IMR-90 (cell line): ENCODE data around the gene BCHE. TPM values are rescaled to one million over a fixed set of nuclear protein-coding genes. Genes with fewer than 3 reads are reported as not detected.

Source experiments
- ATAC-seq: fragments of 200-7000 bp; cut with Tn5 transposase; 2 replicates; pipeline ENCODE4 v1.9.1; 2020; ENCODE audit warnings: low read depth, mild to moderate bottlenecking, moderate library complexity
- BruUV-seq: library from RNA; stranded (reverse); fragments of 400-500 nt; replicated peaks from 2 replicates; lab custom pipeline; 2021; lab: Mats Ljungman, UMichigan
- CTCF ChIA-PET: fragments of 300-600 bp; formaldehyde crosslinking; extraction: SDS; loops from one replicate; lab custom pipeline; 2021; ENCODE audit warnings: antibody characterized with exemption; lab: Yijun Ruan, JAX
- POLR2A ChIA-PET: fragments of 300-600 bp; sonication (Branson Sonifier 250); formaldehyde crosslinking; loops from one replicate; lab custom pipeline; 2022; ENCODE audit warnings: antibody characterized with exemption; ENCODE audit not compliant: unreplicated experiment; lab: Charles Lee
- DNase-seq: peaks from one replicate; pipeline ENCODE4 v3.0.0; 2013
- H2AFZ ChIP-seq: replicated peaks from 2 replicates; pipeline ENCODE3; 2013; ENCODE audit warnings: low read length, mild to moderate bottlenecking; ENCODE audit not compliant: poor library complexity
- H2AK5ac ChIP-seq: 2 replicates; pipeline ENCODE4 v1.6.1; 2013; ENCODE audit warnings: low read depth, low read length, inconsistent platforms
- H2AK9ac ChIP-seq: replicated peaks from 2 replicates; pipeline ENCODE3; 2013; ENCODE audit warnings: mild to moderate bottlenecking, low read depth, low read length, moderate library complexity; ENCODE audit not compliant: poor library complexity
- H2BK120ac ChIP-seq: 2 replicates; pipeline ENCODE4 v1.6.1; 2013; ENCODE audit warnings: low read depth, low read length, inconsistent platforms
- H2BK15ac ChIP-seq: 3 replicates; pipeline ENCODE4 v1.6.1; 2013; ENCODE audit warnings: low read depth, low read length, inconsistent platforms
- H2BK20ac ChIP-seq: 2 replicates; pipeline ENCODE4 v1.6.1; 2013; ENCODE audit warnings: low read depth, mild to moderate bottlenecking, inconsistent platforms, low read length, moderate library complexity
- H2BK5ac ChIP-seq: 2 replicates; pipeline ENCODE4 v1.6.1; 2013; ENCODE audit warnings: mild to moderate bottlenecking, low read depth, low read length, inconsistent platforms; ENCODE audit not compliant: poor library complexity, severe bottlenecking
- H3K14ac ChIP-seq: replicated peaks from 2 replicates; pipeline ENCODE4 v1.6.1; 2013; ENCODE audit warnings: low read depth, low read length, inconsistent platforms
- H3K18ac ChIP-seq: 2 replicates; pipeline ENCODE4 v1.6.1; 2013; ENCODE audit warnings: low read depth, low read length, control low read depth
- H3K23ac ChIP-seq: 2 replicates; pipeline ENCODE4 v1.6.1; 2013; ENCODE audit warnings: low read depth, low read length, inconsistent platforms
- H3K27ac ChIP-seq: 2 replicates; pipeline ENCODE4 v1.5.1; 2013; ENCODE audit warnings: mild to moderate bottlenecking, control low read depth, low read length; ENCODE audit not compliant: insufficient read depth
- H3K27me3 ChIP-seq: 2 replicates; pipeline ENCODE4 v1.6.1; 2013; ENCODE audit warnings: low read length; ENCODE audit not compliant: control insufficient read depth, insufficient read depth
- H3K36me3 ChIP-seq: 2 replicates; pipeline ENCODE4 v1.6.1; 2013; ENCODE audit warnings: low read length, mixed read lengths; ENCODE audit not compliant: control insufficient read depth, insufficient read depth
- H3K4ac ChIP-seq: 2 replicates; pipeline ENCODE4 v1.6.1; 2013; ENCODE audit warnings: low read depth, low read length, inconsistent platforms
- H3K4me1 ChIP-seq: 2 replicates; pipeline ENCODE4 v1.6.1; 2013; ENCODE audit warnings: low read length, mixed read lengths; ENCODE audit not compliant: control insufficient read depth, insufficient read depth
- H3K4me2 ChIP-seq: 2 replicates; pipeline ENCODE4 v1.6.1; 2013; ENCODE audit warnings: low read depth, mild to moderate bottlenecking, control low read depth, low read length, moderate library complexity
- H3K4me3 ChIP-seq: 2 replicates; pipeline ENCODE4 v1.5.1; 2013; ENCODE audit warnings: low read depth, mild to moderate bottlenecking, control low read depth, low read length, moderate library complexity; ENCODE audit not compliant: insufficient read depth
- H3K56ac ChIP-seq: 2 replicates; pipeline ENCODE4 v1.6.1; 2013; ENCODE audit warnings: low read length, inconsistent platforms; ENCODE audit not compliant: insufficient read depth; ENCODE audit errors: extremely low read depth
- H3K79me1 ChIP-seq, 2 experiments: 2 replicates each; pipeline ENCODE4 v1.6.1; 2013; ENCODE audit warnings: low read length in 2 of 2, inconsistent platforms in 1 of 2, low read depth in 1 of 2
- H3K9ac ChIP-seq: 2 replicates; pipeline ENCODE4 v1.6.1; 2013; ENCODE audit warnings: low read depth, low read length, control low read depth
- H3K9me1 ChIP-seq: 2 replicates; pipeline ENCODE4 v1.6.1; 2013; ENCODE audit warnings: low read length, inconsistent platforms; ENCODE audit not compliant: insufficient read depth
- H3K9me3 ChIP-seq: 2 replicates; pipeline ENCODE4 v1.6.1; 2013; ENCODE audit warnings: low read length; ENCODE audit not compliant: control insufficient read depth, insufficient read depth
- H4K20me1 ChIP-seq: 2 replicates; pipeline ENCODE4 v1.6.1; 2013; ENCODE audit warnings: low read length, inconsistent platforms; ENCODE audit not compliant: insufficient read depth
- H4K5ac ChIP-seq: 2 replicates; pipeline ENCODE4 v1.6.1; 2013; ENCODE audit warnings: mild to moderate bottlenecking, low read depth, low read length, control low read depth
- H4K8ac ChIP-seq, 2 experiments: 2 replicates each; pipeline ENCODE4 v1.6.1; 2013; ENCODE audit warnings: low read depth in 2 of 2, low read length in 2 of 2, control low read depth in 1 of 2, inconsistent platforms in 1 of 2
- H4K91ac ChIP-seq: 2 replicates; pipeline ENCODE4 v1.6.1; 2013; ENCODE audit warnings: low read depth, low read length, inconsistent platforms; ENCODE audit not compliant: insufficient read depth
- BHLHE40 ChIP-seq: fragments of 150-350 bp; IDR thresholded peaks from 2 replicates; pipeline ENCODE4 v1.6.1; 2016; ENCODE audit warnings: mild to moderate bottlenecking, low read depth, low read length
- CTCF ChIP-seq: conservative IDR thresholded peaks from 2 replicates; pipeline ENCODE4 v1.5.1; 2012; ENCODE audit warnings: mild to moderate bottlenecking, low read depth, low read length, improper control_type of control experiment
- MAFK ChIP-seq: IDR thresholded peaks from 2 replicates; pipeline ENCODE4 v1.6.1; 2012; ENCODE audit warnings: low read depth, low read length, improper control_type of control experiment
- MAZ ChIP-seq: IDR thresholded peaks from 2 replicates; pipeline ENCODE4 v1.6.1; 2012; ENCODE audit warnings: low read depth, mild to moderate bottlenecking, low read length, improper control_type of control experiment, moderate library complexity, borderline replicate concordance
- NFE2L2 ChIP-seq: fragments of 150-350 bp; IDR thresholded peaks from 2 replicates; pipeline ENCODE4 v1.6.1; 2016; ENCODE audit warnings: low read depth, mild to moderate bottlenecking, low read length
- RCOR1 ChIP-seq: IDR thresholded peaks from 2 replicates; pipeline ENCODE4 v1.6.1; 2012; ENCODE audit warnings: mild to moderate bottlenecking, low read length, improper control_type of control experiment; ENCODE audit not compliant: insufficient replicate concordance
- WGBS, 2 experiments: methylation state at CpG; one replicate each; pipeline versions ENCODE4 v1.1.5 to v1.1.7; 2013; ENCODE audit warnings: missing lambda C conversion rate in 2 of 2; ENCODE audit not compliant: insufficient read length in 1 of 2; ENCODE audit errors: extremely low coverage in 2 of 2; 5-methylcytosine and 5-hydroxymethylcytosine counted together
- dilution Hi-C: fragments of 300-500 bp; cut with HindIII; formaldehyde crosslinking; loops from one replicate; pipeline ENCODE4 v1.14.3; 2018; ENCODE audit warnings: low sequenced_read_pairs; ENCODE audit not compliant: unreplicated experiment
- in situ Hi-C: fragments of 300-500 bp; cut with MboI; formaldehyde crosslinking; loops from 3 replicates; pipeline ENCODE4 v1.14.3; 2019; ENCODE audit warnings: low sequenced_read_pairs, inconsistent platforms, mixed read lengths
- intact Hi-C: fragments of 100-400 bp; cut with micrococcal nuclease; formaldehyde crosslinking; loops from 2 replicates; pipeline ENCODE4 v1.10.0; 2022
- polyA plus RNA-seq, 3 experiments: library from polyadenylated mRNA; depleted of rRNA; stranded (reverse); fragments of >200 nt; gene quantifications; 2 replicates each; pipeline ENCODE4 v1.2.3, GENCODE V29; 2012; ENCODE audit warnings: low replicate concordance in 1 of 3
- total RNA-seq: library from RNA; depleted of rRNA; stranded (reverse); fragments of >200 nt; gene quantifications from 2 replicates; pipeline ENCODE4 v1.2.3, GENCODE V29; 2012
- TF ChIP-seq, protein P1 (sequence below): fragments of 150-350 bp; IDR thresholded peaks from 2 replicates; pipeline ENCODE4 v1.6.1; 2017; ENCODE audit warnings: mild to moderate bottlenecking, antibody characterized with exemption, low read length, low read depth

The BCHE gene
- total and polyA plus RNA-seq, 2 of the 4 experiments (the other 2 are of a cell fraction), result 1.5 to 1.6 TPM

- BruUV-seq, result no TSS peak
- Histone ChIP-seq H4K8ac (no peak overlapping the region), H4K5ac (no peak overlapping the region), H3K27me3 (no peaks in the 10 kb centered on the region), H3K23ac (no peak overlapping the region), H2AK9ac (no peak overlapping the region), H3K27ac (no peak overlapping the region), H3K9me3 (no peaks in the 10 kb centered on the region; the same call in 1 of the 2 replicates), H2BK5ac (no peak overlapping the region), H3K4me1 (no peaks in the 10 kb centered on the region), H3K9me1 (no peaks in the 10 kb centered on the region), H3K18ac (no peak overlapping the region), H2AFZ (no peak overlapping the region), H3K4me3 (no peak overlapping the region), H3K56ac (no peak overlapping the region), H3K4ac (no peak overlapping the region), H2AK5ac (no peak overlapping the region), H3K9ac (no peak overlapping the region), H3K79me1 (no peaks in the 10 kb centered on the region), H2BK20ac (no peak overlapping the region), H3K36me3 (no peaks in the 10 kb centered on the region), H3K4me2 (no peak overlapping the region), H4K20me1 (no peaks in the 10 kb centered on the region), H4K91ac (no peak overlapping the region), H3K14ac (no peak overlapping the region), H2BK15ac (no peak overlapping the region), H2BK120ac (no peak overlapping the region)
- intact Hi-C loops, result no loop called here
- no peak for ATAC-seq
- no peak for TF ChIP-seq MAZ
- TF ChIP-seq NFE2L2, result no peak
- no peak for TF ChIP-seq CTCF
- TF ChIP-seq MAFK, result peak; percentile 62
- no peak for TF ChIP-seq RCOR1
- TF ChIP-seq, protein P1, sequence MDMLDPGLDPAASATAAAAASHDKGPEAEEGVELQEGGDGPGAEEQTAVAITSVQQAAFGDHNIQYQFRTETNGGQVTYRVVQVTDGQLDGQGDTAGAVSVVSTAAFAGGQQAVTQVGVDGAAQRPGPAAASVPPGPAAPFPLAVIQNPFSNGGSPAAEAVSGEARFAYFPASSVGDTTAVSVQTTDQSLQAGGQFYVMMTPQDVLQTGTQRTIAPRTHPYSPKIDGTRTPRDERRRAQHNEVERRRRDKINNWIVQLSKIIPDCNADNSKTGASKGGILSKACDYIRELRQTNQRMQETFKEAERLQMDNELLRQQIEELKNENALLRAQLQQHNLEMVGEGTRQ, result no peak
- no peak for TF ChIP-seq BHLHE40
- DNase-seq, result no peak
- ChIA-PET CTCF (no interaction called here), POLR2A (no interaction called here)
- in situ Hi-C loops, result no loop called here
- dilution Hi-C loops, result no loop called here
- WGBS, 2 experiments, result no CpG with 5 or more reads among the region's 3 CpGs
These were observed 61.4 kb downstream of the BCHE start for GRCh38 chr3:165775824-165776223.
